ENCODE data around the gene NPBWR2. TPM values are rescaled to one million over a fixed set of nuclear protein-coding genes. Genes with fewer than 3 reads are reported as not detected.
A peak's percentile ranks its signal among the peaks of the same experiment; 100 is the strongest.

The NPBWR2 gene
- total and polyA plus RNA-seq, 8 donors = not detected

DNA sequence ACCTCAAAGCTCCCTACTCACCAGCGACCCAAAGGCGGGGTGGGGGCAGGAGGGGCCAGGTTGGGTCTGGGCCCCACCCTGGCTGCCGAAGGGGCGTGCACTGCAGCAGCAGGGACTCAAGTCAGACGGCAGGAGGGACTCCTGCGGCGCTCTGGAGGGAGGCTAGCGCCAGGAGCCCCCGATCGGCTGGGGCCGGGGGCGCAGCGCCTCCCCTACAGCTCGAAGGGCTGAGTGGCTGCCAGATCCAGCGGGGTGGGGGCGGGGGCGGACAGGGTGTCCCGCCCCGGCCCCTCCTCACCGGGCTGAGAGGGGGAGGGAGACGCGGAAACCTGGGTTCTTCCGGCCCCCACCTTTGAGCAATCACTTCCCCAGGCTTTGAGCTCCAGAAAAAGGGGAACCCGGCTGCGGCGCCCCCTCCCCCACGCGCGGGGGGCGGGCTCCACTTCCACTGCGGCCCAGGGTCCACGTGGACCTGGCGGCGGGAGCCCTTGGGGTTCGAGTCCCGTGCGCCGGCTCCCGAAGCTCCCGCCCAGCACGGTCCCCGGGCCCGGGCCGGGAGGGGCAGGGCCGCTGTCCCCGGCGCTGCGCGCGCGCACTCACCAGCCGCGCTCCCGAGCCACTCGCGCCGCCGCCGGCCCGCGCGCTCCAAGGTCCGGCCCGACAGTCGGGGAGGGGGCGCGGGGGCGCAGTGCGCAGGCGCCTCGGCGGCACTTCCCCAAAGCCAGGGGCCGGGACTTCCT lies 27.9 kb downstream of the NPBWR2 start, which contains the start of gene RGS19:
Gene RGS19, minus strand, starts transcription at position 246 of the 740 bp plus-strand sequence. CDS start 2,632 bp downstream, outside the sequence.
- H3K4me1 ChIP-seq = peaks cover 5 to 15% (median 6%) of the 10 kb centered on the region in 3 donors
- intact Hi-C loops (cut with DNase I) = no loop called here
- ATAC-seq (peak; percentile 63 to 75 (median 73)), FAIRE-seq (no peak), DNase-seq (peak in 5 of 6 donors; percentile 68 to 91 (median 80))
- WGBS, 2 donors = 0 to 1% methylated on average over 32 to 73 of the region's 73 CpGs
- peak within 1 kb of the TSS; percentile 33 to 83 (median 75) for H3K4me3 ChIP-seq
- H3K27ac ChIP-seq = peak within 1 kb of the TSS; percentile 35 to 75 (median 54)
- H3K36me3 ChIP-seq = no peaks in the 10 kb centered on the region
- TF ChIP-seq, protein P1, sequence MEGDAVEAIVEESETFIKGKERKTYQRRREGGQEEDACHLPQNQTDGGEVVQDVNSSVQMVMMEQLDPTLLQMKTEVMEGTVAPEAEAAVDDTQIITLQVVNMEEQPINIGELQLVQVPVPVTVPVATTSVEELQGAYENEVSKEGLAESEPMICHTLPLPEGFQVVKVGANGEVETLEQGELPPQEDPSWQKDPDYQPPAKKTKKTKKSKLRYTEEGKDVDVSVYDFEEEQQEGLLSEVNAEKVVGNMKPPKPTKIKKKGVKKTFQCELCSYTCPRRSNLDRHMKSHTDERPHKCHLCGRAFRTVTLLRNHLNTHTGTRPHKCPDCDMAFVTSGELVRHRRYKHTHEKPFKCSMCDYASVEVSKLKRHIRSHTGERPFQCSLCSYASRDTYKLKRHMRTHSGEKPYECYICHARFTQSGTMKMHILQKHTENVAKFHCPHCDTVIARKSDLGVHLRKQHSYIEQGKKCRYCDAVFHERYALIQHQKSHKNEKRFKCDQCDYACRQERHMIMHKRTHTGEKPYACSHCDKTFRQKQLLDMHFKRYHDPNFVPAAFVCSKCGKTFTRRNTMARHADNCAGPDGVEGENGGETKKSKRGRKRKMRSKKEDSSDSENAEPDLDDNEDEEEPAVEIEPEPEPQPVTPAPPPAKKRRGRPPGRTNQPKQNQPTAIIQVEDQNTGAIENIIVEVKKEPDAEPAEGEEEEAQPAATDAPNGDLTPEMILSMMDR (IDR thresholded peaks at IDR 0.05) = no peak
- H3K9me3 ChIP-seq = no peaks in the 10 kb centered on the region
- H3K27me3 ChIP-seq = no peaks in the 10 kb centered on the region

DNA sequence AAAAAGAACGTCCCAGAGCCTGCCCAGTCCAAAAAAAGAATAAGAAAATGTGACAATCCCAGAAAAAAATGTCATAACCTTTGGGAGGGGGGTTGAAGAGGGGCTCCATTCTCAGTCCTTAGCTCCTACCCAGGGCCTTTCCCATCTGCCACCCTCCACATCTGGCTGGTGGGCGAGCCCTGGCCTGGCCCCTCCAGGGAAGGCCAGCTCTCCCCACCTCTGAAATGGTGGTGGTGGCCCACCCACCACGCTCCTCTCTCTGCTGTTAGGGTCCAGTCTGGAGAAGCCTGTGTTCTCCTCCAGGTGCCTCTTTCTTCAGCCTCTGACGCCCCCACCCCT lies 28.5 kb downstream of the NPBWR2 start:
- 33 to 43% methylated on average over 3 to 4 of the region's 4 CpGs for WGBS, 2 donors
- FAIRE-seq = no peak
- Histone ChIP-seq H3K36me3 (no peaks in the 10 kb centered on the region), H3K9me3 (no peaks in the 10 kb centered on the region), H3K4me1 (peaks cover 2 to 11% (median 6%) of the 10 kb centered on the region in 3 donors), H3K4me3 (peak overlapping the region; percentile 29 to 83 (median 75)), H3K27ac (peak overlapping the region in 2 of 4 donors; percentile 55 to 73), H3K27me3 (no peaks in the 10 kb centered on the region)
- intact Hi-C loops (cut with DNase I) = no loop called here
- TF ChIP-seq, protein P1 (IDR thresholded peaks at IDR 0.05) = no peak
- no peak for ATAC-seq
- DNase-seq = no peak

DNA sequence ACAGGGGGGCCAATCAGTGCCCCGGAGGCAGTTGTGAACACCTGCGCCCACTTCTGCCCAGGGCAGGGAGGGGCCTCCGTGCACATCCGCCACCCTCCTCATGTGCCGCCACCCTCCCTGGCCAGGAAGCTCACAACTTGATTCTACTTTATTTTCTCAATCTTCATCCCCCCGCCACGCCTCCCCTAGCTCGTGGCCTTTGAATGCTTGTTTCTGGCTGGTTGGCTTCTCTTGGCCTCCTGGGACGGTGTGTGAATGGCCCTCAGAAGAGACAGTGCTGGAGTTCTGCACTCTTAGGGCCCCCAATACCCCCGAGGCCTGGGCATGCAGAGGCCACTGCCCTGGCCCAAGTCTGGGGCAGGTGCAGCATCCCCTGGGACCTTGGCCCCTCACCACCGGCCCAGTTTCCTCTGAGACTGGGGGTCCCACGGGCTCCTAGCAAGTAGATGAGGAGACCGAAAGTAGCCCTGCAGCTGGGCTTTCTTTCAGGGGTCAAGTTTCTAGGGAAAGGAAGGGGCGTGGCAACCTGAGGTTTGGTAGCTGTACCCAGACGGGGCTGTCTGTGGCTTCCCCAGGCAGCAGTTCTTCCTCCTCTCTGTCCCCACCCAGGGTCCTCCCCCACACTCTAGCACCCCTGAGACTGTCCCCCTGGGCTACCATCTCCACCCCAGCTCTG lies 29.4 kb downstream of the NPBWR2 start:
- no peak for FAIRE-seq
- DNase-seq = no peak
- ATAC-seq = no peak
- H3K4me1 ChIP-seq = peaks cover 0 to 10% (median 6%) of the 10 kb centered on the region in 3 donors
- no peaks in the 10 kb centered on the region for H3K9me3 ChIP-seq
- H3K27ac ChIP-seq = no peak overlapping the region
- 73 to 79% methylated on average over 15 of the region's 15 CpGs for WGBS, 2 donors
- H3K36me3 ChIP-seq = no peaks in the 10 kb centered on the region
- TF ChIP-seq, protein P1 (IDR thresholded peaks at IDR 0.05) = no peak
- intact Hi-C loops (cut with DNase I) = no loop called here
- peak overlapping the region in 1 of 4 donors; percentile 83 for H3K4me3 ChIP-seq
- H3K27me3 ChIP-seq = no peaks in the 10 kb centered on the region

DNA sequence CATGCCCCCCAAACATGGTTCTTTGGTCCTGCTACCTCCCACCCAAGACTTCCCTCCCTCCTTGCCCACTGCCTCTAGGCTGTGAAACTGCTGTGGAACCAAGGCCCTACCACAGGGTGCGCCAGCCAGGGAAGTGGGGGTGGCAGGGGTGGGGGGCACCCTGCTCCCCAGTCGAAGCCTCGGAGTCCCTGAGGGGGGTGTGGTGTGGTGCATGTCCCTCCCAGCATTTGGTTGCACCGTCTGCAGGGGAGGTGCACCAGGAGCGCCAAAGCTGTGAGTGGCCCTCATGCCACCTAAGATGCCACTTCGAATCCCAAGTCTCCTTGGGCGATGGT lies 29.9 kb downstream of the NPBWR2 start:
- Histone ChIP-seq H3K27ac (no peak overlapping the region), H3K27me3 (no peaks in the 10 kb centered on the region), H3K36me3 (no peaks in the 10 kb centered on the region), H3K4me3 (peak overlapping the region in 1 of 4 donors; percentile 83), H3K4me1 (peaks cover 0 to 10% (median 6%) of the 10 kb centered on the region in 3 donors), H3K9me3 (no peaks in the 10 kb centered on the region)
- TF ChIP-seq, protein P1 (IDR thresholded peaks at IDR 0.05) = no peak
- ATAC-seq (no peak), DNase-seq (peak in 1 of 6 donors; percentile 20), FAIRE-seq (no peak)
- WGBS, 2 donors = 73 to 84% methylated on average over 7 of the region's 7 CpGs
- intact Hi-C loops (cut with DNase I) = no loop called here

Data from pancreas (tissue), 10 donors.